Adrenal gland (tissue), 12 donors: ENCODE results near the gene COL16A1. TPM values are rescaled to one million over a fixed set of nuclear protein-coding genes. Genes with fewer than 3 reads are reported as not detected.

Experiments used
- DNase-seq, 7 donors: peaks; one replicate each; pipeline ENCODE4 v3.0.0-alpha.2; 2019 to 2020
- H3K27ac ChIP-seq, 5 donors: fragments of 200-600 bp; sonication (generic) in 4 of 5; 1 replicate in 3 of 5; 2 replicates in 2 of 5; pipeline versions ENCODE4 v1.5.1 to v1.8.0; 2016 to 2020; ENCODE audit warnings: mild to moderate bottlenecking in 1 of 5
- H3K27me3 ChIP-seq: fragments of 200-600 bp; 2 replicates; pipeline ENCODE4 v1.8.0; 2021
- H3K36me3 ChIP-seq, 2 donors: fragments of 200-600 bp; replicated peaks in 1 of 2; 1 replicate in 1 of 2; 2 replicates in 1 of 2; pipeline versions ENCODE4 v1.5.1 to v1.8.0; 2018 to 2022
- H3K4me1 ChIP-seq, 2 donors: fragments of 200-600 bp; replicated peaks in 1 of 2; 1 replicate in 1 of 2; 2 replicates in 1 of 2; pipeline versions ENCODE4 v1.5.1 to v1.8.0; 2018 to 2021
- H3K4me3 ChIP-seq, 4 donors: fragments of 200-600 bp; sonication (generic) in 3 of 4; one replicate each; pipeline ENCODE4 v1.5.1; 2016 to 2018
- H3K9me3 ChIP-seq, 3 donors: fragments of 200-600 bp; sonication (generic) in 1 of 3; replicated peaks in 1 of 3; 1 replicate in 2 of 3; 2 replicates in 1 of 3; pipeline versions ENCODE4 v1.5.1 to v1.8.0; 2016 to 2021
- CTCF ChIP-seq, 6 experiments: fragments of 450-650 bp in 4 of 6; fragments of 200-600 bp in 2 of 6; sonication (generic) in 1 of 6; IDR thresholded peaks; 1 replicate in 5 of 6; 2 replicates in 1 of 6; pipeline versions ENCODE4 v1.5.1 to v1.8.0; 2016 to 2021; ENCODE audit warnings: antibody characterized with exemption in 6 of 6, mild to moderate bottlenecking in 2 of 6, moderate library complexity in 1 of 6
- POLR2A ChIP-seq, 2 donors: fragments of 450-650 bp; IDR thresholded peaks; one replicate each; pipeline ENCODE4 v1.6.1; 2017; ENCODE audit warnings: antibody characterized with exemption in 2 of 2, mild to moderate bottlenecking in 2 of 2, moderate library complexity in 1 of 2
- WGBS, 4 donors: extraction: QIAGEN DNeasy Blood & Tissue Kit in 2 of 4; methylation state at CpG; one replicate each; pipeline versions ENCODE4 v1.1.5 to v1.1.7; 2013 to 2017; 5-methylcytosine and 5-hydroxymethylcytosine counted together
- intact Hi-C, 2 donors: fragments of 100-400 bp; cut with DNase I; formaldehyde crosslinking; loops; one replicate each; pipeline versions ENCODE4 v1.14.1 to v1.15.0; 2022 to 2023
- polyA plus RNA-seq, 3 donors: library from polyadenylated mRNA; stranded (reverse); fragments of 200-250 nt in 2 of 3; fragments of 350-450 nt in 1 of 3; fragmentation: Illumina TruSeq in 1 of 3; extraction: RNeasy Lipid Tissue Mini Kit (QIAGEN cat#74804) in 1 of 3; gene quantifications; one replicate each; pipeline ENCODE4 v1.2.3, GENCODE V29; 2013 to 2014
- total RNA-seq, 9 donors: library from RNA; depleted of rRNA in 4 of 9; stranded (reverse); fragments of >200 nt in 4 of 9; fragments of 120-200 nt in 1 of 9; fragmentation: NEBNext Ultra II Directional in 1 of 9; extraction: Animal tissue kit (Norgen Biotek cat#: 25700) in 1 of 9; gene quantifications; one replicate each; pipeline versions ENCODE4 v1.1.0 to v1.2.4, GENCODE V29; 2013 to 2023
- donor health status: healthy with polysubstance abuse.
- donor health status: Bipolar disorder and iron deficiency.
- donor health status: DM: yes; HTN: yes; CAD: no.
- donor health status: DM: no; HTN: no; CAD: no.
- donor health status: DM: no; HTN: no; CAD: no.
- donor health status: DM: yes; HTN: yes; CAD: no.

The COL16A1 gene
- total and polyA plus RNA-seq, 12 donors, result 6.1 to 129 (median 26.9) TPM

- no peak for DNase-seq
- Histone ChIP-seq H3K27ac (no peak overlapping the region), H3K27me3 (no peaks in the 10 kb centered on the region), H3K4me1 (peaks cover 0 to 5% of the 10 kb centered on the region in 2 donors), H3K9me3 (no peaks in the 10 kb centered on the region), H3K4me3 (no peak overlapping the region), H3K36me3 (no peaks in the 10 kb centered on the region)
- TF ChIP-seq POLR2A (IDR thresholded peaks at IDR 0.05) (no peak), CTCF (IDR thresholded peaks at IDR 0.05) (no peak)
- intact Hi-C loops, result no loop called here
- 91 to 95% (median 93%) methylated on average over 8 to 28 of the region's 28 CpGs for WGBS, 4 donors
These were observed 40.5 kb upstream of the COL16A1 start for GRCh38 chr1:31744165-31744888.

GRCh38 chr1:31742462-31743212, 38.8 kb upstream of the COL16A1 start:
- Histone ChIP-seq H3K27me3 (no peaks in the 10 kb centered on the region), H3K36me3 (no peaks in the 10 kb centered on the region), H3K27ac (no peak overlapping the region), H3K4me1 (peaks cover 0 to 5% of the 10 kb centered on the region in 2 donors), H3K9me3 (no peaks in the 10 kb centered on the region), H3K4me3 (no peak overlapping the region)
- intact Hi-C loops, result no loop called here
- WGBS, 4 donors, result 84 to 96% (median 89%) methylated on average over 5 to 32 of the region's 32 CpGs
- no peak for TF ChIP-seq CTCF (IDR thresholded peaks at IDR 0.05)
- no peak for TF ChIP-seq POLR2A (IDR thresholded peaks at IDR 0.05)
- DNase-seq, result no peak

- H3K9me3 ChIP-seq, result no peaks in the 10 kb centered on the region
- 53 to 85% (median 61%) methylated on average over 11 to 12 of the region's 12 CpGs for WGBS, 4 donors
- DNase-seq, result no peak
- no peaks in the 10 kb centered on the region for H3K4me1 ChIP-seq
- TF ChIP-seq CTCF (IDR thresholded peaks at IDR 0.05) (no peak), POLR2A (IDR thresholded peaks at IDR 0.05) (no peak)
- no peaks in the 10 kb centered on the region for H3K36me3 ChIP-seq
- H3K27ac ChIP-seq, result no peak overlapping the region
- intact Hi-C loops, result no loop called here
- H3K27me3 ChIP-seq, result no peaks in the 10 kb centered on the region
- H3K4me3 ChIP-seq, result no peak overlapping the region
These were observed 35.5 kb upstream of the COL16A1 start for GRCh38 chr1:31739346-31739745.

GRCh38 chr1:31736675-31737074, 32.9 kb upstream of the COL16A1 start:
- 84 to 89% (median 87%) methylated on average over 6 to 18 of the region's 18 CpGs for WGBS, 4 donors
- intact Hi-C loops, result no loop called here
- Histone ChIP-seq H3K27me3 (no peaks in the 10 kb centered on the region), H3K4me1 (no peaks in the 10 kb centered on the region), H3K27ac (no peak overlapping the region), H3K36me3 (no peaks in the 10 kb centered on the region), H3K9me3 (no peaks in the 10 kb centered on the region), H3K4me3 (no peak overlapping the region)
- no peak for TF ChIP-seq POLR2A (IDR thresholded peaks at IDR 0.05)
- no peak for TF ChIP-seq CTCF (IDR thresholded peaks at IDR 0.05)
- peak in 1 of 7 donors; percentile 69 for DNase-seq
